MM.1S (cell line): Measurements from ENCODE around the gene BEGAIN.

Experiments
- DNase-seq: peaks from one replicate; pipeline ENCODE4 v3.0.0-alpha.2; 2015
- H2AFZ ChIP-seq: fragments of 300-600 bp; sonication (generic); 2 replicates; pipeline ENCODE4 v1.6.0; 2016; ENCODE audit warnings: antibody characterized with exemption, low read length
- H3F3A ChIP-seq: fragments of 300-600 bp; sonication (generic); 2 replicates; pipeline ENCODE4 v1.6.1; 2016; ENCODE audit warnings: mild to moderate bottlenecking, antibody characterized with exemption, low read length, moderate library complexity, mixed read lengths; ENCODE audit not compliant: insufficient read depth
- H3K27ac ChIP-seq: fragments of 300-600 bp; sonication (generic); 2 replicates; pipeline ENCODE4 v1.5.1; 2016; ENCODE audit warnings: mild to moderate bottlenecking, low read length
- H3K27me3 ChIP-seq: fragments of 300-600 bp; sonication (generic); replicated peaks from 2 replicates; pipeline ENCODE4 v1.6.0; 2016; ENCODE audit warnings: low read length; ENCODE audit not compliant: insufficient read depth
- H3K36me3 ChIP-seq: fragments of 300-600 bp; sonication (generic); replicated peaks from 2 replicates; pipeline ENCODE4 v1.6.1; 2016; ENCODE audit warnings: mild to moderate bottlenecking, low read length, mixed read lengths; ENCODE audit not compliant: insufficient read depth
- H3K4me1 ChIP-seq: fragments of 300-600 bp; sonication (generic); 2 replicates; pipeline ENCODE4 v1.6.1; 2016; ENCODE audit warnings: low read length, mixed read lengths
- H3K4me2 ChIP-seq: fragments of 300-600 bp; sonication (generic); 2 replicates; pipeline ENCODE4 v1.6.0; 2016; ENCODE audit warnings: low read depth, low read length
- H3K4me3 ChIP-seq: fragments of 300-600 bp; sonication (generic); 2 replicates; pipeline ENCODE4 v1.5.1; 2016; ENCODE audit warnings: low read length, mixed read lengths
- H3K79me2 ChIP-seq: fragments of 300-600 bp; sonication (generic); 2 replicates; pipeline ENCODE4 v1.6.1; 2016; ENCODE audit warnings: mixed run types, low read length, mixed read lengths
- H3K9ac ChIP-seq: fragments of 300-600 bp; sonication (generic); 2 replicates; pipeline ENCODE4 v1.6.1; 2016; ENCODE audit warnings: low read length, mixed read lengths
- H3K9me2 ChIP-seq: fragments of 300-600 bp; sonication (generic); replicated peaks from 2 replicates; pipeline ENCODE4 v1.6.1; 2016; ENCODE audit warnings: mild to moderate bottlenecking, low read length, mixed read lengths; ENCODE audit not compliant: insufficient read depth
- H3K9me3 ChIP-seq: fragments of 300-600 bp; sonication (generic); replicated peaks from 2 replicates; pipeline ENCODE4 v1.6.1; 2016; ENCODE audit warnings: mild to moderate bottlenecking, low read length, mixed read lengths; ENCODE audit not compliant: insufficient read depth
- H4K20me1 ChIP-seq: fragments of 300-600 bp; sonication (generic); 2 replicates; pipeline ENCODE4 v1.6.1; 2016; ENCODE audit warnings: mild to moderate bottlenecking, low read length, moderate library complexity, mixed read lengths; ENCODE audit not compliant: insufficient read depth
- CTCF ChIP-seq: fragments of 300-600 bp; sonication (generic); IDR thresholded peaks from 2 replicates; pipeline ENCODE4 v1.5.1; 2016; ENCODE audit warnings: antibody characterized with exemption, low read length, mixed read lengths
- EZH2 ChIP-seq: fragments of 300-600 bp; sonication (generic); optimal IDR thresholded peaks from 2 replicates; pipeline ENCODE3; 2017; ENCODE audit warnings: low read depth, mild to moderate bottlenecking, antibody characterized with exemption, low read length, mixed read lengths
- EZH2phosphoT487 ChIP-seq: fragments of 300-600 bp; sonication (generic); IDR thresholded peaks from 2 replicates; pipeline ENCODE4 v1.6.1; 2018; ENCODE audit warnings: antibody characterized with exemption, low read length

The BEGAIN gene

GRCh38 chr14:100605230-100605629 is 18.0 kb upstream of the BEGAIN start:
- no peaks in the 10 kb centered on the region for H4K20me1 ChIP-seq
- DNase-seq, result no peak
- H3K4me2 ChIP-seq, result no peak overlapping the region
- no peaks in the 10 kb centered on the region for H3K4me1 ChIP-seq
- no peaks in the 10 kb centered on the region for H3K79me2 ChIP-seq
- H2AFZ ChIP-seq, result no peak overlapping the region
- no peaks in the 10 kb centered on the region for H3F3A ChIP-seq
- no peak for TF ChIP-seq CTCF
- no peak for TF ChIP-seq EZH2
- TF ChIP-seq EZH2phosphoT487, result no peak
- no peaks in the 10 kb centered on the region for H3K9me2 ChIP-seq
- H3K4me3 ChIP-seq, result no peak overlapping the region
- no peaks in the 10 kb centered on the region for H3K36me3 ChIP-seq
- H3K9me3 ChIP-seq, result no peaks in the 10 kb centered on the region
- no peak overlapping the region for H3K9ac ChIP-seq
- no peak overlapping the region for H3K27ac ChIP-seq
- peaks cover 15% of the 10 kb centered on the region for H3K27me3 ChIP-seq

GRCh38 chr14:100604709-100605108 is 17.5 kb upstream of the BEGAIN start:
- Histone ChIP-seq H3K79me2 (no peaks in the 10 kb centered on the region), H3K4me2 (no peak overlapping the region), H3K27ac (no peak overlapping the region), H3K36me3 (no peaks in the 10 kb centered on the region), H3K9ac (no peak overlapping the region), H3K4me3 (no peak overlapping the region), H3K9me2 (no peaks in the 10 kb centered on the region), H3K4me1 (no peaks in the 10 kb centered on the region), H4K20me1 (no peaks in the 10 kb centered on the region), H3F3A (no peaks in the 10 kb centered on the region), H3K9me3 (no peaks in the 10 kb centered on the region), H2AFZ (no peak overlapping the region), H3K27me3 (peaks cover 20% of the 10 kb centered on the region)
- no peak for TF ChIP-seq EZH2phosphoT487
- TF ChIP-seq CTCF, result no peak
- TF ChIP-seq EZH2, result no peak
- no peak for DNase-seq

DNA sequence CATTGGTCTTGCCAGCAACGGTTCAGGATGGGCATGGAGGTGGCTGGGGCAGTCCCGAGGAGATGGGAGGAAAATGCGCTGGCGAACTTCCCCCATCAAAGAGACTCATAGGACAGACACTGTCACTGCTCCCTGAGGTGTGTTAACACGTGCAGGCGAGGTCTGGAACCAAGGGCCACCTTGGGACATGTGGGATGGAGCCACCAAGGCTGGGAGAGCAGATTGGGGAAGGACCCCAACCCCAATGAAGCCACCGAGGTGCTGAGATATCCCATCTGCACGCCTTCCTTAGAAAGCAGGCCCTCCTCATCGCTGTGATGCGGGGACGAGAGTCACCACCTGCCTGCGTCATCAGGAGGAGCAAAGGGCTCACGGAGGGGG is 16.9 kb upstream of the BEGAIN start:
- TF ChIP-seq EZH2phosphoT487 (no peak), EZH2 (no peak), CTCF (no peak)
- H3K4me2 ChIP-seq, result no peak overlapping the region
- H3K4me1 ChIP-seq, result no peaks in the 10 kb centered on the region

More for the DNA sequence above, 16.9 kb upstream of the BEGAIN start:
- H3K27me3 ChIP-seq, result peaks cover 26% of the 10 kb centered on the region
- H3K9me3 ChIP-seq, result no peaks in the 10 kb centered on the region
- H3K4me3 ChIP-seq, result no peak overlapping the region
- H3F3A ChIP-seq, result no peaks in the 10 kb centered on the region
- no peaks in the 10 kb centered on the region for H3K9me2 ChIP-seq
- no peaks in the 10 kb centered on the region for H4K20me1 ChIP-seq
- no peak overlapping the region for H3K9ac ChIP-seq
- H3K36me3 ChIP-seq, result no peaks in the 10 kb centered on the region
- H2AFZ ChIP-seq, result no peak overlapping the region
- no peaks in the 10 kb centered on the region for H3K79me2 ChIP-seq
- H3K27ac ChIP-seq, result no peak overlapping the region
- no peak for DNase-seq
